Panc1 (cell line): ENCODE data around the gene EYS. TPM values are rescaled to one million over a fixed set of nuclear protein-coding genes. Genes with fewer than 3 reads are reported as not detected.

ENCODE experiments used
- ATAC-seq: fragments of 200-7000 bp; cut with Tn5 transposase; 2 replicates; pipeline ENCODE4 v1.9.1; 2020; ENCODE audit warnings: mild to moderate bottlenecking, moderate library complexity
- BruUV-seq: library from RNA; stranded (reverse); fragments of 400-500 nt; replicated peaks from 2 replicates; lab custom pipeline; 2021; lab: Mats Ljungman, UMichigan
- CTCF ChIA-PET: fragments of 300-600 bp; sonication (Branson Sonifier 250); formaldehyde crosslinking; loops from one replicate; lab custom pipeline; 2022; ENCODE audit warnings: antibody characterized with exemption; lab: Charles Lee
- POLR2A ChIA-PET: fragments of 300-600 bp; sonication (Branson Sonifier 250); formaldehyde crosslinking; loops from one replicate; lab custom pipeline; 2022; ENCODE audit warnings: antibody characterized with exemption; lab: Charles Lee
- DNase-seq: peaks from one replicate; pipeline ENCODE4 v3.0.0-alpha.2; 2010; ENCODE audit warnings: low read depth, low spot score
- H3K27ac ChIP-seq: 2 replicates; pipeline ENCODE4 v1.5.1; 2011; ENCODE audit warnings: mild to moderate bottlenecking, low read length, inconsistent platforms
- H3K27me3 ChIP-seq: fragments of 200-500 bp; sonication (Bioruptor generic); 2 replicates; pipeline ENCODE4 v1.6.0; 2014; ENCODE audit warnings: low read length, inconsistent platforms; ENCODE audit not compliant: control insufficient read depth, insufficient read depth
- H3K36me3 ChIP-seq: fragments of 200-500 bp; sonication (Bioruptor generic); 2 replicates; pipeline ENCODE4 v1.5.1; 2014; ENCODE audit warnings: inconsistent platforms, mild to moderate bottlenecking, low read length, moderate library complexity; ENCODE audit not compliant: control insufficient read depth, insufficient read depth
- H3K4me1 ChIP-seq: 2 replicates; pipeline ENCODE4 v1.5.1; 2011; ENCODE audit warnings: inconsistent platforms, mild to moderate bottlenecking, low read length, moderate library complexity; ENCODE audit not compliant: control insufficient read depth, insufficient read depth
- H3K4me3 ChIP-seq, 2 experiments: 2 replicates each; pipeline ENCODE4 v1.5.1; 2011 to 2012; ENCODE audit warnings: low read depth in 2 of 2, low read length in 2 of 2, mild to moderate bottlenecking in 2 of 2, inconsistent platforms in 1 of 2, moderate library complexity in 1 of 2
- H3K9me3 ChIP-seq: fragments of 200-500 bp; sonication (Bioruptor generic); 2 replicates; pipeline ENCODE4 v1.5.1; 2014; ENCODE audit warnings: low read depth, mild to moderate bottlenecking, inconsistent platforms, low read length, moderate library complexity; ENCODE audit not compliant: control insufficient read depth, insufficient read depth
- POLR2AphosphoS5 ChIP-seq: IDR thresholded peaks from 2 replicates; pipeline ENCODE4 v1.6.1; 2012; ENCODE audit warnings: mild to moderate bottlenecking, low read depth, low read length, moderate library complexity
- SIN3A ChIP-seq: IDR thresholded peaks from 2 replicates; pipeline ENCODE4 v1.6.1; 2012; ENCODE audit warnings: low read depth, mild to moderate bottlenecking, low read length, moderate library complexity, borderline replicate concordance; ENCODE audit not compliant: insufficient read depth
- TCF7L2 ChIP-seq: IDR thresholded peaks from 2 replicates; pipeline ENCODE4 v1.6.1; 2011; ENCODE audit warnings: mild to moderate bottlenecking, low read depth, low read length, inconsistent platforms
- in situ Hi-C: cut with HindIII; loops from 2 replicates; pipeline ENCODE4 v1.10.0; 2016; ENCODE audit warnings: low sequenced_read_pairs, low pct_unique_long_range_greater_than_20kb
- intact Hi-C: fragments of 100-400 bp; cut with micrococcal nuclease; formaldehyde crosslinking; loops from one replicate; pipeline ENCODE4 v1.10.0; 2022; ENCODE audit not compliant: unreplicated experiment
- total RNA-seq: library from RNA; stranded (reverse); gene quantifications from one replicate; pipeline ENCODE4 v1.2.1, GENCODE V29; 2021; ENCODE audit not compliant: unreplicated experiment
- TF ChIP-seq, protein P1 (sequence below), 2 experiments: IDR thresholded peaks; 2 replicates each; pipeline ENCODE4 v1.6.1; 2011 to 2012; ENCODE audit warnings: low read depth in 2 of 2, control low read depth in 1 of 2, low read length in 1 of 2, mild to moderate bottlenecking in 1 of 2, moderate library complexity in 1 of 2; ENCODE audit not compliant: insufficient read depth in 1 of 2
- TF ChIP-seq, protein P2 (sequence below): fragments of 450-650 bp; IDR thresholded peaks from 2 replicates; pipeline ENCODE4 v1.5.1; 2017; ENCODE audit warnings: mild to moderate bottlenecking

Gene EYS
- total RNA-seq, 1 experiment from 2014 or later = not detected

DNA sequence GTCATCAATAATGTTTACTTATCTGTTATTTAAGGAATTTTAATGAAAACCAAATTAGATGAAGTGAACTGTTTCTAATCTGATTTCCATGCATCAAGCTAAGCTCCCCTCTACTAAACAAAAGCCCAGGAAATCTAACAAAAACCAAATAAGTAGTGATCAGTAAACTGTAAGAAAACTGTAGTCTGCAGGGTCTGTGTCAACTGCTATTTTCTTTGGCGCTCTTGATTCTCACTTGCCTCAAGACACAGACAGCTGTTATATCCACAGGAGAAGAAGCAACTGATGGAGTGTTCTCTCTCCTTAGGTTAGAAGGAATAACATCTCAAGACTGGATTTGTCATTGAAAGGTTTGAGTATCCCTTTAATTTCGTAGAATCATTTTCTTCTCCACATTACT is 1777.9 kb downstream of the EYS start:
- H3K9me3 ChIP-seq = no peaks in the 10 kb centered on the region
- in situ Hi-C loops = no loop called here
- ATAC-seq (no peak), DNase-seq (no peak)
- intact Hi-C loops = no loop called here
- H3K36me3 ChIP-seq = no peaks in the 10 kb centered on the region
- no peaks in the 10 kb centered on the region for H3K4me1 ChIP-seq
- H3K27me3 ChIP-seq = no peaks in the 10 kb centered on the region; the same call in 1 of the 2 replicates
- BruUV-seq = no TSS peak
- H3K4me3 ChIP-seq = no peak overlapping the region
- TF ChIP-seq POLR2AphosphoS5 (no peak), SIN3A (no peak), TCF7L2 (no peak)
- TF ChIP-seq, protein P1, sequence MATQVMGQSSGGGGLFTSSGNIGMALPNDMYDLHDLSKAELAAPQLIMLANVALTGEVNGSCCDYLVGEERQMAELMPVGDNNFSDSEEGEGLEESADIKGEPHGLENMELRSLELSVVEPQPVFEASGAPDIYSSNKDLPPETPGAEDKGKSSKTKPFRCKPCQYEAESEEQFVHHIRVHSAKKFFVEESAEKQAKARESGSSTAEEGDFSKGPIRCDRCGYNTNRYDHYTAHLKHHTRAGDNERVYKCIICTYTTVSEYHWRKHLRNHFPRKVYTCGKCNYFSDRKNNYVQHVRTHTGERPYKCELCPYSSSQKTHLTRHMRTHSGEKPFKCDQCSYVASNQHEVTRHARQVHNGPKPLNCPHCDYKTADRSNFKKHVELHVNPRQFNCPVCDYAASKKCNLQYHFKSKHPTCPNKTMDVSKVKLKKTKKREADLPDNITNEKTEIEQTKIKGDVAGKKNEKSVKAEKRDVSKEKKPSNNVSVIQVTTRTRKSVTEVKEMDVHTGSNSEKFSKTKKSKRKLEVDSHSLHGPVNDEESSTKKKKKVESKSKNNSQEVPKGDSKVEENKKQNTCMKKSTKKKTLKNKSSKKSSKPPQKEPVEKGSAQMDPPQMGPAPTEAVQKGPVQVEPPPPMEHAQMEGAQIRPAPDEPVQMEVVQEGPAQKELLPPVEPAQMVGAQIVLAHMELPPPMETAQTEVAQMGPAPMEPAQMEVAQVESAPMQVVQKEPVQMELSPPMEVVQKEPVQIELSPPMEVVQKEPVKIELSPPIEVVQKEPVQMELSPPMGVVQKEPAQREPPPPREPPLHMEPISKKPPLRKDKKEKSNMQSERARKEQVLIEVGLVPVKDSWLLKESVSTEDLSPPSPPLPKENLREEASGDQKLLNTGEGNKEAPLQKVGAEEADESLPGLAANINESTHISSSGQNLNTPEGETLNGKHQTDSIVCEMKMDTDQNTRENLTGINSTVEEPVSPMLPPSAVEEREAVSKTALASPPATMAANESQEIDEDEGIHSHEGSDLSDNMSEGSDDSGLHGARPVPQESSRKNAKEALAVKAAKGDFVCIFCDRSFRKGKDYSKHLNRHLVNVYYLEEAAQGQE (IDR thresholded peaks at IDR 0.05; ENCODE audit: insufficient read depth in 1 of 2, low read depth in 2 of 2, low read length in 1 of 2) = no peak
- TF ChIP-seq, protein P2, sequence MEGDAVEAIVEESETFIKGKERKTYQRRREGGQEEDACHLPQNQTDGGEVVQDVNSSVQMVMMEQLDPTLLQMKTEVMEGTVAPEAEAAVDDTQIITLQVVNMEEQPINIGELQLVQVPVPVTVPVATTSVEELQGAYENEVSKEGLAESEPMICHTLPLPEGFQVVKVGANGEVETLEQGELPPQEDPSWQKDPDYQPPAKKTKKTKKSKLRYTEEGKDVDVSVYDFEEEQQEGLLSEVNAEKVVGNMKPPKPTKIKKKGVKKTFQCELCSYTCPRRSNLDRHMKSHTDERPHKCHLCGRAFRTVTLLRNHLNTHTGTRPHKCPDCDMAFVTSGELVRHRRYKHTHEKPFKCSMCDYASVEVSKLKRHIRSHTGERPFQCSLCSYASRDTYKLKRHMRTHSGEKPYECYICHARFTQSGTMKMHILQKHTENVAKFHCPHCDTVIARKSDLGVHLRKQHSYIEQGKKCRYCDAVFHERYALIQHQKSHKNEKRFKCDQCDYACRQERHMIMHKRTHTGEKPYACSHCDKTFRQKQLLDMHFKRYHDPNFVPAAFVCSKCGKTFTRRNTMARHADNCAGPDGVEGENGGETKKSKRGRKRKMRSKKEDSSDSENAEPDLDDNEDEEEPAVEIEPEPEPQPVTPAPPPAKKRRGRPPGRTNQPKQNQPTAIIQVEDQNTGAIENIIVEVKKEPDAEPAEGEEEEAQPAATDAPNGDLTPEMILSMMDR = no peak
- CTCF ChIA-PET = no interaction called here
- POLR2A ChIA-PET = no interaction called here
- no peak overlapping the region for H3K27ac ChIP-seq

DNA sequence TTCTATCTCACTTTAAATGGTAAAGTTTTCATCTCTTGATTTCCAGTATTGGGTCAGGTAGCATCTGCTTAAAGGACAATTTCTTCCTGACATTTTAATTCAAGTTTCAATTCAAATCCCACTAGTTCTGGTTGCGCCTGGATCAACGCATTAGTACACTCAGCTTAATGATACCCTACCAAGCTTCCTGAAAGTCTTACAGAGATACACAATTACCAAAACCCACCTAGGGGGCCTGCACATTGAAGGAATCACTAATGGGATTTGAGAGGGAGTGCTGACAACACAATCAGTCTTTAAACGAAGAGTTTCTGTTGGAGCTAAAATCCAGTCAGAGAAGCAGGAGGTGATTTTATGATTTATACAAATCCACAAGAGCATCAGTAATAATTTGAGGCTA is 1778.4 kb downstream of the EYS start:
- no peak overlapping the region for H3K4me3 ChIP-seq
- intact Hi-C loops (no loop called here), in situ Hi-C loops (no loop called here)
- H3K4me1 ChIP-seq = no peaks in the 10 kb centered on the region
- ATAC-seq (no peak), DNase-seq (no peak)
- no peaks in the 10 kb centered on the region for H3K36me3 ChIP-seq
- H3K9me3 ChIP-seq = no peaks in the 10 kb centered on the region
- H3K27ac ChIP-seq = no peak overlapping the region
- POLR2A ChIA-PET = no interaction called here
- no peak for TF ChIP-seq SIN3A
- no peak for TF ChIP-seq POLR2AphosphoS5
- TF ChIP-seq, protein P2 = no peak
- TF ChIP-seq TCF7L2 = no peak
- TF ChIP-seq, protein P1 (IDR thresholded peaks at IDR 0.05; ENCODE audit: insufficient read depth in 1 of 2, low read depth in 2 of 2, low read length in 1 of 2) = no peak
- no peaks in the 10 kb centered on the region; the same call in 1 of the 2 replicates for H3K27me3 ChIP-seq
- CTCF ChIA-PET = no interaction called here
- BruUV-seq = no TSS peak
